Measurements from ENCODE around the gene AURKA.
A peak's percentile ranks its signal among the peaks of the same experiment; 100 is the strongest.
"Not testable (repeated sequence)": the region's sequence is repeated elsewhere in the genome, so short reads cannot be mapped to it uniquely, and the experiment has no call there.

The AURKA gene

GRCh38 chr20:56391596-56392131, 351 bp downstream of the AURKA start:
- Mint-ChIP-seq H3K27me3 (ENCODE audit: low read depth) (no peaks in the 10 kb centered on the region), H3K36me3 (ENCODE audit: low read depth) (peaks cover 54% of the 10 kb centered on the region), H3K4me3 (no peak overlapping the region), H3K9me3 (no peaks in the 10 kb centered on the region), H3K4me1 (ENCODE audit: low read depth) (peaks cover 36% of the 10 kb centered on the region), H3K27ac (no peak overlapping the region)
- peak; percentile 20 for DNase-seq (ENCODE audit: low spot score)

- Mint-ChIP-seq H3K27me3 (ENCODE audit: low read depth) (no peaks in the 10 kb centered on the region), H3K4me3 (no peak overlapping the region), H3K27ac (no peak overlapping the region), H3K9me3 (no peaks in the 10 kb centered on the region), H3K36me3 (ENCODE audit: low read depth) (peaks cover 58% of the 10 kb centered on the region), H3K4me1 (ENCODE audit: low read depth) (peaks cover 39% of the 10 kb centered on the region)
- no peak for DNase-seq (ENCODE audit: low spot score)
Measured at GRCh38 chr20:56391037-56391436, 978 bp downstream of the AURKA start.

- H3K27ac Mint-ChIP-seq; H3K9me3 Mint-ChIP-seq; DNase-seq (ENCODE audit: low spot score); H3K27me3 Mint-ChIP-seq (ENCODE audit: low read depth); H3K4me3 Mint-ChIP-seq: not testable (repeated sequence)
- peaks cover 56% of the 10 kb centered on the region for H3K36me3 Mint-ChIP-seq (ENCODE audit: low read depth)
- H3K4me1 Mint-ChIP-seq (ENCODE audit: low read depth) = peaks cover 40% of the 10 kb centered on the region
Measured at GRCh38 chr20:56390396-56390795, 1.6 kb downstream of the AURKA start.

GRCh38 chr20:56389807-56390206, 2.2 kb downstream of the AURKA start:
- DNase-seq (ENCODE audit: low spot score) = no peak
- Mint-ChIP-seq H3K27ac (peak overlapping the region; percentile 43), H3K4me3 (no peak overlapping the region), H3K36me3 (ENCODE audit: low read depth) (peaks cover 56% of the 10 kb centered on the region), H3K4me1 (ENCODE audit: low read depth) (peaks cover 38% of the 10 kb centered on the region), H3K27me3 (ENCODE audit: low read depth) (no peaks in the 10 kb centered on the region), H3K9me3 (no peaks in the 10 kb centered on the region)

- Mint-ChIP-seq H3K9me3 (no peaks in the 10 kb centered on the region), H3K4me3 (no peak overlapping the region), H3K36me3 (ENCODE audit: low read depth) (peaks cover 59% of the 10 kb centered on the region), H3K4me1 (ENCODE audit: low read depth) (peaks cover 39% of the 10 kb centered on the region), H3K27ac (peak overlapping the region; percentile 3), H3K27me3 (ENCODE audit: low read depth) (no peaks in the 10 kb centered on the region)
- DNase-seq (ENCODE audit: low spot score) = no peak
Measured at GRCh38 chr20:56388882-56389281, 3.1 kb downstream of the AURKA start.

GRCh38 chr20:56386219-56386618, 5.8 kb downstream of the AURKA start:
- Mint-ChIP-seq H3K27me3 (ENCODE audit: low read depth) (no peaks in the 10 kb centered on the region), H3K4me3 (no peak overlapping the region), H3K9me3 (no peaks in the 10 kb centered on the region), H3K27ac (peak overlapping the region; percentile 42), H3K36me3 (ENCODE audit: low read depth) (peaks cover 68% of the 10 kb centered on the region), H3K4me1 (ENCODE audit: low read depth) (peaks cover 46% of the 10 kb centered on the region)
- DNase-seq (ENCODE audit: low spot score) = no peak

GRCh38 chr20:56385130-56385529, 6.9 kb downstream of the AURKA start:
- Mint-ChIP-seq H3K9me3 (no peaks in the 10 kb centered on the region), H3K27me3 (ENCODE audit: low read depth) (no peaks in the 10 kb centered on the region)

GRCh38 chr20:56383334-56383733, 8.7 kb downstream of the AURKA start:
- Mint-ChIP-seq H3K4me1 (ENCODE audit: low read depth) (peaks cover 39% of the 10 kb centered on the region), H3K36me3 (ENCODE audit: low read depth) (peaks cover 69% of the 10 kb centered on the region), H3K4me3 (no peak overlapping the region), H3K27ac (no peak overlapping the region), H3K27me3 (ENCODE audit: low read depth) (no peaks in the 10 kb centered on the region), H3K9me3 (no peaks in the 10 kb centered on the region)
- DNase-seq (ENCODE audit: low spot score) = no peak

More at GRCh38 chr20:56385130-56385529, 6.9 kb downstream of the AURKA start:
- peaks cover 71% of the 10 kb centered on the region for H3K36me3 Mint-ChIP-seq (ENCODE audit: low read depth)
- H3K4me1 Mint-ChIP-seq (ENCODE audit: low read depth) = peaks cover 43% of the 10 kb centered on the region
- DNase-seq (ENCODE audit: low spot score) = no peak
- no peak overlapping the region for H3K4me3 Mint-ChIP-seq
- peak overlapping the region; percentile 36 for H3K27ac Mint-ChIP-seq

GRCh38 chr20:56382696-56383095, 9.3 kb downstream of the AURKA start:
- H3K9me3 Mint-ChIP-seq = no peaks in the 10 kb centered on the region
- peaks cover 70% of the 10 kb centered on the region for H3K36me3 Mint-ChIP-seq (ENCODE audit: low read depth)
- H3K4me3 Mint-ChIP-seq = no peak overlapping the region
- peaks cover 39% of the 10 kb centered on the region for H3K4me1 Mint-ChIP-seq (ENCODE audit: low read depth)
- H3K27ac Mint-ChIP-seq = no peak overlapping the region
- H3K27me3 Mint-ChIP-seq (ENCODE audit: low read depth) = no peaks in the 10 kb centered on the region
- DNase-seq (ENCODE audit: low spot score) = no peak

- peaks cover 74% of the 10 kb centered on the region for H3K36me3 Mint-ChIP-seq (ENCODE audit: low read depth)
Measured at GRCh38 chr20:56381501-56381900, 10.5 kb downstream of the AURKA start.

GRCh38 chr20:56380375-56380774, 11.6 kb downstream of the AURKA start:
- no peak overlapping the region for H3K4me3 Mint-ChIP-seq
- H3K4me1 Mint-ChIP-seq (ENCODE audit: low read depth) = peaks cover 50% of the 10 kb centered on the region
- no peak overlapping the region for H3K27ac Mint-ChIP-seq
- H3K36me3 Mint-ChIP-seq (ENCODE audit: low read depth) = peaks cover 76% of the 10 kb centered on the region
- H3K27me3 Mint-ChIP-seq (ENCODE audit: low read depth) = no peaks in the 10 kb centered on the region
- no peak for DNase-seq (ENCODE audit: low spot score)
- H3K9me3 Mint-ChIP-seq = no peaks in the 10 kb centered on the region

More at GRCh38 chr20:56381501-56381900, 10.5 kb downstream of the AURKA start:
- Mint-ChIP-seq H3K27me3 (ENCODE audit: low read depth) (no peaks in the 10 kb centered on the region), H3K4me1 (ENCODE audit: low read depth) (peaks cover 44% of the 10 kb centered on the region), H3K4me3 (no peak overlapping the region), H3K9me3 (no peaks in the 10 kb centered on the region), H3K27ac (no peak overlapping the region)
- no peak for DNase-seq (ENCODE audit: low spot score)

GRCh38 chr20:56378386-56378785, 13.6 kb downstream of the AURKA start:
- H3K4me3 Mint-ChIP-seq = no peak overlapping the region
- no peak overlapping the region for H3K27ac Mint-ChIP-seq
- H3K9me3 Mint-ChIP-seq = no peaks in the 10 kb centered on the region
- peaks cover 74% of the 10 kb centered on the region for H3K36me3 Mint-ChIP-seq (ENCODE audit: low read depth)
- peaks cover 47% of the 10 kb centered on the region for H3K4me1 Mint-ChIP-seq (ENCODE audit: low read depth)
- DNase-seq (ENCODE audit: low spot score) = no peak
- H3K27me3 Mint-ChIP-seq (ENCODE audit: low read depth) = no peaks in the 10 kb centered on the region

GRCh38 chr20:56376331-56376730, 15.7 kb downstream of the AURKA start:
- Mint-ChIP-seq H3K4me3 (peak overlapping the region; percentile 1), H3K36me3 (ENCODE audit: low read depth) (peaks cover 73% of the 10 kb centered on the region), H3K9me3 (no peaks in the 10 kb centered on the region), H3K27ac (peak overlapping the region; percentile 62), H3K4me1 (ENCODE audit: low read depth) (peaks cover 43% of the 10 kb centered on the region), H3K27me3 (ENCODE audit: low read depth) (no peaks in the 10 kb centered on the region)
- DNase-seq (ENCODE audit: low spot score) = no peak

- DNase-seq (ENCODE audit: low spot score) = peak; percentile 24
Measured at GRCh38 chr20:56373942-56374341, 18.1 kb downstream of the AURKA start.

GRCh38 chr20:56372850-56373249, 19.2 kb downstream of the AURKA start:
- H3K27ac Mint-ChIP-seq = peak overlapping the region; percentile 64

More at GRCh38 chr20:56373942-56374341, 18.1 kb downstream of the AURKA start:
- Mint-ChIP-seq H3K9me3 (no peaks in the 10 kb centered on the region), H3K4me3 (no peak overlapping the region), H3K27ac (peak overlapping the region; percentile 64), H3K36me3 (ENCODE audit: low read depth) (peaks cover 75% of the 10 kb centered on the region), H3K27me3 (ENCODE audit: low read depth) (no peaks in the 10 kb centered on the region), H3K4me1 (ENCODE audit: low read depth) (peaks cover 34% of the 10 kb centered on the region)

More at GRCh38 chr20:56372850-56373249, 19.2 kb downstream of the AURKA start:
- H3K36me3 Mint-ChIP-seq (ENCODE audit: low read depth) = peaks cover 68% of the 10 kb centered on the region
- H3K9me3 Mint-ChIP-seq = no peaks in the 10 kb centered on the region
- H3K27me3 Mint-ChIP-seq (ENCODE audit: low read depth) = no peaks in the 10 kb centered on the region
- peaks cover 30% of the 10 kb centered on the region for H3K4me1 Mint-ChIP-seq (ENCODE audit: low read depth)
- H3K4me3 Mint-ChIP-seq = no peak overlapping the region
- DNase-seq (ENCODE audit: low spot score) = peak; percentile 30

All from T-helper 2 cell treated with Interferon-gamma antibody and Interleukin-4, amounts not matched to agents 5 μg/mL and 100 μg/mL, for 36 hours (primary cell).